Fibroblast of skin of scalp (primary cell): Measurements from ENCODE around the gene SERPINA1.
"Not testable (repeated sequence)": the region's sequence is repeated elsewhere in the genome, so short reads cannot be mapped to it uniquely, and the experiment has no call there.

Experiments used
- DNase-seq: peaks from one replicate; pipeline ENCODE4 v3.0.0-alpha.2; 2013

The SERPINA1 gene

DNA sequence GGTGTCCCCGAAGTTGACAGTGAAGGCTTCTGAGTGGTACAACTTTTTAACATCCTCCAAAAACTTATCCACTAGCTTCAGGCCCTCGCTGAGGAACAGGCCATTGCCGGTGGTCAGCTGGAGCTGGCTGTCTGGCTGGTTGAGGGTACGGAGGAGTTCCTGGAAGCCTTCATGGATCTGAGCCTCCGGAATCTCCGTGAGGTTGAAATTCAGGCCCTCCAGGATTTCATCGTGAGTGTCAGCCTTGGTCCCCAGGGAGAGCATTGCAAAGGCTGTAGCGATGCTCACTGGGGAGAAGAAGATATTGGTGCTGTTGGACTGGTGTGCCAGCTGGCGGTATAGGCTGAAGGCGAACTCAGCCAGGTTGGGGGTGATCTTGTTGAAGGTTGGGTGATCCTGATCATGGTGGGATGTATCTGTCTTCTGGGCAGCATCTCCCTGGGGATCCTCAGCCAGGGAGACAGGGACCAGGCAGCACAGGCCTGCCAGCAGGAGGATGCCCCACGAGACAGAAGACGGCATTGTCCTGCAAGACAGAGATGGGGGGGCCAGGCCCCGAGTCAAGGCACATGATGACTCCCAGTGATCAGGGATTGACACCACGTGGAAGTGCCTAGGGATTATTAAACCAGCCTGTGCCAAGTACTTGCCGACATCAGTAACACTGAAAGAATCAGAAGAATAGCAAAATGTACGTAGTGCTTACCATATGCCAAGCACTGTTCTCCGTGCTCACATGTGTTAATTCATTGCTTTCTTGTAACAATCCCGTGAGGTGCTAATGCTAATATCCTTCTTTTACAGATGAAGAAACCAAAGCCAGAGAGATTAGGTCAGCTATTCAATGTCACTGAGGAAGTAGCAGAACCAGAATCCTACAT lies 5.4 kb downstream of the SERPINA1 start:
- no peak for DNase-seq

- DNase-seq, result no peak
Measured at GRCh38 chr14:94382099-94382715, 6.2 kb downstream of the SERPINA1 start.

DNA sequence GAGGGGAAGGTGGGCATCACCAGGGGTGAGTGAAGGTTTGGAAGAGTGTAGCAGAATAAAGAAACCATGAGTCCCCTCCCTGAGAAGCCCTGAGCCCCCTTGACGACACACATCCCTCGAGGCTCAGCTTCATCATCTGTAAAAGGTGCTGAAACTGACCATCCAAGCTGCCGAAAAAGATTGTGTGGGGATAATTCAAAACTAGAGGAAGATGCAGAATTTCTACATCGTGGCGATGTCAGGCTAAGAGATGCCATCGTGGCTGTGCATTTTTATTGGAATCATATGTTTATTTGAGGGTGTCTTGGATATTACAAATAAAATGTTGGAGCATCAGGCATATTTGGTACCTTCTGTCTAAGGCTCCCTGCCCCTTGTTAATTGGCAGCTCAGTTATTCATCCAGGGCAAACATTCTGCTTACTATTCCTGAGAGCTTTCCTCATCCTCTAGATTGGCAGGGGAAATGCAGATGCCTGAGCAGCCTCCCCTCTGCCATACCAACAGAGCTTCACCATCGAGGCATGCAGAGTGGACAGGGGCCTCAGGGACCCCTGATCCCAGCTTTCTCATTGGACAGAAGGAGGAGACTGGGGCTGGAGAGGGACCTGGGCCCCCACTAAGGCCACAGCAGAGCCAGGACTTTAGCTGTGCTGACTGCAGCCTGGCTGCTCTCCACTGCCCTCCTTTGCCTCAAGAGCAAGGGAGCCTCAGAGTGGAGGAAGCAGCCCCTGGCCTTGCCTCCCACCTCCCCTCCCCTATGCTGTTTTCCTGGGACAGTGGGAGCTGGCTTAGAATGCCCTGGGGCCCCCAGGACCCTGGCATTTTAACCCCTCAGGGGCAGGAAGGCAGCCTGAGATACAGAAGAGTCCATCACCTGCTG lies 7.0 kb downstream of the SERPINA1 start:
- no peak for DNase-seq

DNA sequence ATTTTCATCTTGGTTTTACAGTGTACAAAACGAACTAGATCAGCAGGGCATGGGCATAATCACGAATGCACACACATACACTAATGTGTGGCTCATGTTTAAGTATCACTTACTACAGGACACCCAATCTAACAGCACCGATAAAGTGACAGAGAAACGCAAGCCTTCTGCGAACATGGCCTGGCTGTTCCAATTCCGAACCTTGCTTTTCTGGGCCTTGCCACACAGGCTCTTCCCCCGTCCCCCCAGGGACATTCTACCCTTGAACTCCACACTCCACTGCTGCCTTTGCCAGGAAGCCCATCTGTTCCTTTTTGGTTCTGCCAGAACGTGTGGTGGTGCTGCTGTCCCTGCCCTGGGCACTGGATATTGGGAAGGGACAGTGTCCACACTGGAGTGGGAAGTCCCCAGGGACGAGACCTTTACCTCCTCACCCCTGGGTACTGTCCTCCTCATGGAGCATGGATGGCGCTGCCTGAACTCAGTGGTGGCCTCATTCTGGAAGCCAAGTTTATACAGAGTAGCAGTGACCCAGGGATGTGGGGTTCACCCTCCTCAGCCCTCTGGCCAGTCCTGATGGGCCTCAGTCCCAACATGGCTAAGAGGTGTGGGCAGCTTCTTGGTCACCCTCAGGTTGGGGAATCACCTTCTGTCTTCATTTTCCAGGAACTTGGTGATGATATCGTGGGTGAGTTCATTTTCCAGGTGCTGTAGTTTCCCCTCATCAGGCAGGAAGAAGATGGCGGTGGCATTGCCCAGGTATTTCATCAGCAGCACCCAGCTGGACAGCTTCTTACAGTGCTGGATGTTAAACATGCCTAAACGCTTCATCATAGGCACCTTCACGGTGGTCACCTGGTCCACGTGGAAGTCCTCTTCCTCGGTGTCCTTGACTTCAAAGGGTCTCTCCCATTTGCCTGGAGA lies 7.9 kb downstream of the SERPINA1 start:
- DNase-seq, result no peak

GRCh38 chr14:94379291-94380224 lies 8.8 kb downstream of the SERPINA1 start:
- DNase-seq, result no peak

- DNase-seq, result no peak
Measured at GRCh38 chr14:94378527-94379290, 9.7 kb downstream of the SERPINA1 start.

- DNase-seq, result no peak
Measured at GRCh38 chr14:94377866-94378470, 10.4 kb downstream of the SERPINA1 start.

DNA sequence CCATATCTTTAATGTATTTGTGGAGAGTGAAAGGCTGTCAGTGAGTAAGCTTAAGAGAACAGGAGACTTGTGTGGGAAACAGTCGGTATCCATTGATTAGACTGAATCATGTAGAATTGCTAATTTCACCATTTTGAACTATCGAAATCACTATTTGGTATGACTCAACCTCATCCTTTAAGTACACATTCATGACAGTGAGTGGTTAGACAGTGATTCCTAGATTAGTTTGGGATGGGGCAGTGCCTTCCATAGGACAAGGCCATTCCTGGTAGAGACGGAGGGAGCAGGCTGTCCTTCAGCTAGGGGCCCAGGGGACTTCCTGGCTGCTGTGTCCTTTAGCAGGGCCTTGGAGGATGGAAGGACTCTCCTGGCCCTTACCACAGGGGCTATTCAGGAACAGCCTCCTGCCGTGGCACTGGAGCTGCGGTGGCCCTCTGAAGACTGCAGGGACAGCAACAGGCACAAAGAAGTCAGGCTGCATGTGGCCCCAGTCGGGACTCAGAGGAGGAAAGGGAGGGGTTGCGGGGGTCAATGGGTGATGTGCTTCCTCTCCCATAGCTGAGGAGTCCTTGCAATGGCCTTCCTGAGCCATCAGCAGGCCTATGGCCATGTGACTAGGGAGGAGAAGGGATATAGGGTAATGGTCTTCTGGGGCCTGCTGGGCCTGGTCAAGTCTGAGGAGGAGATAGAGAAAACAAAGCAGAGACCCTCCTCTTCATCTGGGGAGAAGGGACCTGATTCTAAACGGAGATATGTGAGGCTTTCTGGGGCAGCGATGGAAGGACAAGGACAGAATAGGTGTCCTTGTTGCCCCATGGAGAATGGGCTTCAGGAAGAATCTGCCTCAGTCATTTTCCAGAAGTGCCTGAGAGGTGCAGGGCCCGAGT lies 11.2 kb downstream of the SERPINA1 start:
- no peak for DNase-seq

DNA sequence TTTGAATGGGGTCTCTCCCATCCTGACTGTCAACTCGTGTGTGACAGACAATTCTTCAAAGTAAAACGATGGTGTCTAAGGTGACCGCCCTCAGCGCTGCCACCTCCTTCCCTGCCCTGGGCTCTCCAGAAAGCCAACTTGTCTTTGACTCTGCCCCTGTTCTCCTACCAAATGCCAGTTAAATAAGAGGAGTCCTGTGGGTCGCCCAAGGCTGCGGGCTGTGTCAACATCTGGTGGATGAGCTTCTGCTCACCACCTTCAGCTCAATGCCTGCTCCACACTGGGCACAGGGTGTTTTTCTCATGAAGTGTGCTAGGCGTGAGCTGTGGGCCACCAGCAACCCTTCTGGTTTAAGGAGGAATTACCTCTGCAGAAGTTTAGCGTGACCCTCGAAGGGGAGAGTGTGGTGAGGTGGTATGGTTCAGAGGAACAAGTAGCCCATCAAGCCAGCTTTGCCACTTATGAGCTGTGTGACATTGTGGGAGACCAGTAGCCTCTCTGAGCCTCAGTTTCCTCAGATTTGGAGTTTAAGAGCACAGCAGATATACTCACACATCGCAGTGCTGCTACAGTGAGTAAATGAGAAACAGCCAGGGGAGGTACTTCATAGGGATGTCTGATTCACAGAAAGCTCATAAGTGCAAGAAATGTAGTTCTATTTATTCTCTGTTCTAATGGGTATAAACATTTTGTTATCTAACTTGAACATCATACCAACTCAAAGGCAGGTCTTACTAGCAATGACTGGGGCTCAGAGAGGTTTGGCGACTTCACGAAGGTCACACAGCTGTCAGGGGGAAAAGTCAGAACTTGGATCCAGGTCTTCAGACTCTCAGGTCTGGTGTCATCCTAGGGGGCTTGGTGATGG lies 12.1 kb downstream of the SERPINA1 start:
- no peak for DNase-seq

GRCh38 chr14:94375552-94376107 lies 12.8 kb downstream of the SERPINA1 start:
- no peak for DNase-seq

GRCh38 chr14:94374749-94375260 lies 13.6 kb downstream of the SERPINA1 start:
- no peak for DNase-seq

GRCh38 chr14:94374116-94374515 lies 14.3 kb downstream of the SERPINA1 start:
- DNase-seq, result no peak

GRCh38 chr14:94373708-94374107 lies 14.7 kb downstream of the SERPINA1 start:
- peak; percentile 95 for DNase-seq

GRCh38 chr14:94372021-94372605 lies 16.3 kb downstream of the SERPINA1 start:
- no peak for DNase-seq

DNA sequence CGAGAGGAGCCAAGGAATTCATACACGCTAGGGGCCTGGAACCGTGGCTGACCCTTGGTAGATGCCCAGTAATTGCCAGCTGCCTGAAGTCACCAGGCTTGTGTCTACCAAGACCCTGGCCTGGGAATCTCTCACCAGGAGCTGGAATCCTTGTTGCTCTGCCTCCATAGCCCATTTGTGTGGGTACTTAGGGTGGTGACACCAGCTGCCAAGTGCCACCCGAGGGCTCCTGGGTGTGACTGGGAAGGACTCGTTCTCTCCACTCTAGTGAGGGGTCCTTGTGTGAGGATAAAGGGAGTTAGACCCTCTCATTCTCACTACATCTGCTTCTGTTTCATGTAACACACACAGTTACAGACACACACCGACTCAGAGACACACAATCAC lies 17.9 kb downstream of the SERPINA1 start:
- no peak for DNase-seq

GRCh38 chr14:94369766-94370523 lies 18.5 kb downstream of the SERPINA1 start:
- DNase-seq, result not testable (repeated sequence)
